Measurements from ENCODE around the gene RSPH4A.

RSPH4A gene

GRCh38 chr6:116615937-116616736 lies at the start of gene RSPH4A:
RSPH4A (plus strand) TSS chr6:116616479; CDS start chr6:116616624, 145 bp downstream.
- H3K4me3 ChIP-seq (ENCODE audit: low read depth, low read length) = peak within 1 kb of the TSS; percentile 86
- peak; percentile 28 for TF ChIP-seq CTCF (IDR thresholded peaks at IDR 0.05; ENCODE audit: insufficient read depth, low read length, missing control alignments)
- POLR2A ChIA-PET = no interaction called here
- DNase-seq (ENCODE audit: low read depth, low spot score) = peak; percentile 73
- CTCF ChIA-PET = interaction anchor here (0.7 to 1.8 kb wide), 5 partner anchors 9 to 53 kb away, joined by 3 to 4 read pairs (median 3); no protein-coding TSS in a partner anchor

GRCh38 chr6:116568111-116568510 lies 48.2 kb upstream of the RSPH4A start:
- DNase-seq (ENCODE audit: low read depth, low spot score) = peak; percentile 29

GRCh38 chr6:116568821-116569755 lies 47.2 kb upstream of the RSPH4A start:
- no peak for DNase-seq (ENCODE audit: low read depth, low spot score)
- ChIA-PET CTCF (interaction anchor here (0.9 to 7.4 kb wide), 6 partner anchors 10 to 300 kb away, joined by 3 to 66 read pairs (median 6); partner anchors contain the start of gene CALHM5), POLR2A (no interaction called here)
- no peak for TF ChIP-seq CTCF (IDR thresholded peaks at IDR 0.05; ENCODE audit: insufficient read depth, low read length, missing control alignments)
- no peak overlapping the region for H3K4me3 ChIP-seq (ENCODE audit: low read depth, low read length)

More at GRCh38 chr6:116568111-116568510, 48.2 kb upstream of the RSPH4A start:
- no peak overlapping the region for H3K4me3 ChIP-seq (ENCODE audit: low read depth, low read length)
- POLR2A ChIA-PET = no interaction called here
- CTCF ChIA-PET = interaction anchor here (0.9 to 7.4 kb wide), 4 partner anchors 9 to 299 kb away, joined by 3 to 66 read pairs (median 31); partner anchors contain the start of gene CALHM5
- no peak for TF ChIP-seq CTCF (IDR thresholded peaks at IDR 0.05; ENCODE audit: insufficient read depth, low read length, missing control alignments)

- CTCF ChIA-PET = interaction anchor here (0.7 to 7.4 kb wide), 16 partner anchors 8 to 356 kb away, joined by 3 to 66 read pairs (median 4); no protein-coding TSS in a partner anchor
Measured at GRCh38 chr6:116570856-116571682, 45.2 kb upstream of the RSPH4A start, which contains the start of gene RWDD1. RWDD1 (plus strand) TSS chr6:116571504; CDS start chr6:116571583, 79 bp downstream.

More at GRCh38 chr6:116570856-116571682, 45.2 kb upstream of the RSPH4A start, which contains the start of gene RWDD1:
- DNase-seq (ENCODE audit: low read depth, low spot score) = peak; percentile 98
- H3K4me3 ChIP-seq (ENCODE audit: low read depth, low read length) = peak within 1 kb of the TSS; percentile 94
- peak; percentile 2 for TF ChIP-seq CTCF (IDR thresholded peaks at IDR 0.05; ENCODE audit: insufficient read depth, low read length, missing control alignments)
- POLR2A ChIA-PET = interaction anchor here (0.6 to 1.7 kb wide), 6 partner anchors 10 to 354 kb away, joined by 3 to 6 read pairs (median 4); no protein-coding TSS in a partner anchor
